Effector CD8-positive, alpha-beta T cell (primary cell): Measurements from ENCODE around the gene FEM1B.

Experiments
- DNase-seq: peaks from one replicate; lab custom pipeline; 2025; lab: John Stamatoyannopoulos, UW

FEM1B gene

DNA sequence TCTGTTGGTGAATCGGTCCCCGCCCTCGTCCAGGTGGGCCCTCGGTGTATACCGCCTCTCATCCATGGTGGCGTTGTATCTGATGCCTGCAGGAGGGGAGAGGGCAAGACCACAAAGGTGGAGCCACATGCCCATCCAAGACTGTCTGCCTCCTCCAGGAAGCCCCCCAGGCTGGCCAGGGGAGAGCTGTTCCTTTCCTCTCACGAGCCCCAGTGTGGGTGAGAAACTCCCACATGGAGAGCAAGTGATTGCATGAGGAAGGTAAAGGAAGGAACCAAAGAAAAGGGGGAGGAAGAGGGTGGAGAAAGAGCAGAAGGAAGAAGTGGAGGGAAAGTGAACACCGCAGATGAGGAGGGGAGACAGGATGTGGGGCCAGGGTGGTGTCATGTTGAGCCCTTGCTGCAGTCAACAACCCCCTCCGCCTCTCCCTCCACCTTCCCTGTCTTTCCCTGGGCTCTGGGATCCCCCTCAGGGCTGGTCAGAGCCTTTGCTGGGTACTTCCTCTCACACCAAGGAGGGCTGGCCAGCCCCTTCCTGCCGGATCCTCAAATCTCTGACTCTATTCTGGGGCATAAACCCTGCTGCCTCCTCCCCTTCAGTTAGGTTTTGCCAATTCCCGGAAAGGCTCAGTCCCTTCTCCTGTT is 49.3 kb downstream of the FEM1B start:
- no peak for DNase-seq

DNA sequence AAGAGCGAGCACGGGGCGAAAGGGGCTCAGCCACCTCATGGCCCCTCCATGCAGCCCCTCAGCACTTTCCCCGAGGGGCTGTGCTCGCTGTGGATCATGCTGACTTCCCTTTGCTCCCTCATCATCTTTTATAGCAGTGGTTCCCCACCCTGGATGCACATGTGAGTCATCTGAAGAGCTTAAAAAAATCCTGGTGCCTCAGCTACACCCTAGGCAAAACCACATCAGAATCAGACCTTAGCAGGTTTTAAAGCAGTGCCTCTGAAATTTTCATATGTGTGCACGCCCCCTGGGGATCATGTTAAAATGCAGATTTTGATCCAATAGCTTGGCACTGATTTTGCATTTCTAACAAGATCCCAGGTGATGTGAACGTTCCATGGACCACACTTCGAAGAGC is 50.9 kb downstream of the FEM1B start:
- no peak for DNase-seq

DNA sequence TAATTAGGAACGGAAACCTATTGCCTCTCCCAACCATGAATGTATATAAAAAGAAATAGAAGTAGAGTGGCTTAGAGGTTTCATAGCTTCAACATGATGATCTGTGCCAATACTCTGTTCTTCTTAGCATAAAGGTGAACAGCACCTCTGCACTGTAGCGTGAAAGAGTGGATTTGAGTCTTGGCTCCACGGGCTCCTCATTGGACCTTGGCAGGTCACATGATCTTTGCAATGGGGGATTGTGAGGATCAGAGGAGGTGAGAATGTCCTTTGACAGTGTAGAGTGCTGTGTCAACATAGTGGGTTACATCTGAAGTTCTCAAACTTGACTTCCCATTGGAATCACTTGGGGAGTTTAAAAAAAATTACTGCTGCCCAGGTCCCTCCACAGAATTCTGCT is 51.4 kb downstream of the FEM1B start:
- DNase-seq: no peak

DNA sequence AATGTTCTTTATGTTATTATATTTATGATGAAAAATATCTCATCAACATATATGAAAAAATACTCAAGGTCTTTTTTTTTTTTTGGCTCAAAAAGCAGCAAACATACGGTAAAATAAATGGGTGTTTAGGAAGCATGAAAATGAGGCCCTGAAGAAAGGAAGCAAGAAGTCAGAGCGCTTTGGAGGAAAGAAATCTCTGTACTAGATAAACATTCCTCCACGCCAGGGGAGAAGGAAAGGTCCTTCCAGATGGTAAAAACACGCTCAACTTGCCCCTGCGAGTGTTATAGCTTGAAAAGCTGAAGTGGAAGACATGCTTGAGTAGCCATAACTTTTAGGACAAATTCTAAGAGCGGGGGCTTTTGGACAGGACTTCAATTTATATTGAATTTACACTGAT is 52.9 kb downstream of the FEM1B start:
- DNase-seq: no peak

DNA sequence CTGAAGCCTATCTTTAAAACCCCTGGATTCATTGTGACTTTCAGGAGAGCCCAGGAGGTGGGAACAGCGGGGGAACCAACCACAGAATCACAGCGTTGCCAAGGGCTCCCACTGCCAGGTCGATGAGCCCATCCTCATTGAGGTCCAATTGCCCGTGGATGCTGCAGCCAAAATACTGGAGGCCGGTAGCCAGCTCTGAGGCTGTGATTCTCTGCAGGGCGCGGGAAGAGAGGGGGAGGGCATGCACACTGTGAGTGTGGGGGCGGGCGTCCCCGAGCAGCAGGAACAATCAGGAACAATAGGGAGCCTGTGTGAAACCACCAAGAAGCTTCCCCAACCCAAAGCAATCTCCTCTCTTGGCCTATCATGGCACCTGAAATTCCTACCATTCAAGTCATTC is 53.4 kb downstream of the FEM1B start:
- DNase-seq: no peak

DNA sequence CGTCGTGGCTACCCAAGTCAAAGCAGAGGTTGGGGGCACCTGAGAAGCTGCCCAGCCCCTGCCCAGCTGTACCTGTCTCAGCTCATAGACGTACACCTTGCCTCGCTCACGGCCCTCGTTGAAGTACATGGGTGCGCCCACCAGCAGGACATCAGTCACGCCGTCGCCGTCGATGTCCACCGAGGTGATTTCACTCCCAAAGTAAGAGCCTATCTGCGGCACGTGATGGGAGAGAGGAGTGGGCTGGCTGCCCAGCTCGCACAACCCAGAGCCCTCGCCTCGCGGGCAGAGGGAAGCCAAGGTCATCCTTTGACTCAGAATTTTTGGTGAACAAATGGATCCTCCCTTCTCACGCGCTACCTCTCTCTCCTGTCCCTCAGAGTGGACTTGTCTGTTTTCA is 54.7 kb downstream of the FEM1B start:
- DNase-seq: no peak

DNA sequence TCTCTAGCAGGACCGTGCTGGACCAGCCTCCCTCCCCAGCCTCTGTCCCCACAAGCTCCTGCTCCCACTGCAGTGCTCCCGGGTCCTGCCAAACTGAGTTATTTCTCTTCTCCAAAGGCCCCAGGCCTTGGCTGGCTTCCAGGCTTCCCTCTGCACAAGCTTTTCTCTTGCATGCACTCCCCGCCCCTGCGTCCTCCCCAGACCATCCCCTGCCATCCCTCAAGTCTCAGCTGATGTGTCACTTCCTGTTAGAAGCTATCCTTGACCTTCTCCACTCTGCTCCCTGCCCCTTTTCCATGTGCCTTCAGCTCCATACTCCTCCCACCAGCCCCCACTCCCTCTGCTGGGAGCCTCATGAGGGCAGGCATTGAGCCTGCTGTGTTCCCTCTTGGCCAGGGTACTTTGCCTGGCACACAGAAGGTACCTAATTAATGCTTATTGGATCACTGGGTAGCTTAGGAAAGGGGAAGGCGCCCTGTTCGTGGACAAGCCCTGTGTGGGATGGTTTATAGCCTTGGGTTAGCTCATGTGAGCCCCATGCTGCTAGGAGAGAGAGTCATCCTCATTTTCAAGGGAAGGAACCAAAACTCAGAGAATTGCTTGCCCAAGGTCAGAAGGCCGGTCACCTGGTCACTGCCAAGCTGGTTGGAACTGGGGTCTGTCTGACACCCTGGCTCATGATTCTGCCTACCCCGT is 56.4 kb downstream of the FEM1B start:
- DNase-seq: no peak

DNA sequence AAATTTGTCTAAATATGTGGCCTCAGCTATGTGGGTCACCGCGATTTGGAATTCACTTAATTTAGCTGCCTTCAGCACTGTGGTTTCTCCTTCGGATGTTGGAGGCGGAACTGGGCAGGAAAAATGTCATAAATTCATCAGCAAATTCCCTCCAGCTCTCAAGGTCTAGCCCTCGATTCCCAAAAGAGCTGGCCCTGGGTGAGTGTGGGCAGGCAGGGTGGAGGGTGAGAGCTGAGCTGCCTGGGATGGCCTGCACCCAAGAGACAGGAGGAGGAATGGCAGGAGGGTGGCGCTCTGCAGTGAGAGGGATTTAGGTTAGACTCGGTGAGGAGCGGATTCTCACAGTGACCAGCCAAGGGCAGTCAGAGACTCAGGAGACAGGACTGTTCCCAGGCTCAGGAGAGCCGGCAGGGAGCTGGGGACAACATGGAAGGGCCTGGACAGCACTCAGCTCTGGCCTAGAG is 57.1 kb downstream of the FEM1B start:
- no peak for DNase-seq

DNA sequence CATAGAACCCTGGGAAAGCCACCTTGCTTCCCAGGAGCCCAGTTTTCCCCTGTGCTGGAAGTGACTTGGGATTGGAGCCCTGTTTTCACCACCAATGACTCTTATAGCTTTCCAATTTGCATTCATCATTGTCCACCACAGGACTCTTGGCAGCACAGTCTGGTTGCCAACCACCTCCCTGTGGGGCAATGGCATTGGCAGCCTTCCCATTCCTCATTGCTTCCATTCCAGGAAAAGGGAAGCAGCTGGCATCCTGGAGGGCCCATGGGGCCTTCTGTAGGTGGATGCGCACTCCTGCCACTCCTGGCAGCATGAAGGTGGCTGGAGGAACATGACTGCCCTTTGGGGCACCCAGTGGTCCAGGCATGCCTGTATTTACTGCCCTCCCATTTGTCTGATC is 57.7 kb downstream of the FEM1B start:
- DNase-seq: no peak

DNA sequence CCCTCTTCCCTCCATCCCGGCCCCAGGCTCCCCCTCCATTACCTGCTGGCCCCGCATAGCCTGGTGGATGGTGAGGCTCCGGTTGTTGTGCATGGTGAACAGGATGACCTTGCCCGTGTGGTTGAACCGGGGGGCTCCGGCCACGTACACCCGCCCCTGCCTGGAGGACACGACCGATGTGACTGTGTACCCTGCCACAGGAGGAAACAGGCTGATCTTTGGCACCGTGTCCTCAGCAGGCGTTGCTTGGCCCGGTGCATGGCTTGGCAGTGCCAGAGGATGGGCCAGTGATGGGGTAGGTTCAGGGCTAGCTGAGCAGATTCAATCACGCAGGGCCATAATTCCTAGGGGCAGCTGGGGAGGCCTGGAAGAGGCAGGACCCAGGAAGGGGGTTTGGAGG is 58.1 kb downstream of the FEM1B start:
- no peak for DNase-seq

DNA sequence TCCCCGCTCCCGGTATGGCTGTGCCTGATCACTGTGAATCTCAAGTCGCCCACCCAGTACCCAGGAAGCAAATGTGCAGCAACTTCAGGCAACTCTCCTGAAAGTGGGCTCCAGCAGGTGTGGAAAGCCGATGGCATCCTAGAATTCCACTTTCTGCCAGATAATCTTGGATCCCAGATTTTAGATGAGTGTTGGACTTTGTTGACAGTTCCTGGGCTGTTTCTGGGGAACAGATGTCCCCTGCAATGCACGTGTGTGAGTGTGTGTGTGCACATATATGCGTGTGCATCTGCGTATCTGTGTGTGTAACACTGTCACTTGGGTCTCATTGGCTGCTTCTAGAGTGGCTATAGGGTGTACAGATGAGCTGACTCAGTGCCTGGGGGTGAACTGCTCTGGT is 59.0 kb downstream of the FEM1B start:
- no peak for DNase-seq

DNA sequence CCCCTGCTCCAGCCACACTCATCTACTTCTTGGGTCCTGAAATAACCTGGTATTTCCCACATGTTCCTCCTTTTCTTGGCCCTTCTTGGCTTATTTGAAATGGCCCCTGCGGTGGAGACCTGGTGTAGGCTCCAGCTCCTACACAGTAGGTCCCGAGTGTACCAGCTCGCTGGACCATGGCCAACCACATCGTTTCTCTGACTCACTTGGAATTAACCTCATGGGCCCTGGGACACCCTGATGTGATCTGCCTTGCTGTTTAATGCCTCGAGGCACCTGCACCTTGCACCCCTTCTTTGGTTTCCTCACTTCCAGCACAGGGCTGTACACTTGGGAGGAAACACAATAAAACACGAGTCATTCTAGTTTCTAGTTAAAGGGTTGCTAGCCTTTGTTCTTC is 60.3 kb downstream of the FEM1B start:
- no peak for DNase-seq

DNA sequence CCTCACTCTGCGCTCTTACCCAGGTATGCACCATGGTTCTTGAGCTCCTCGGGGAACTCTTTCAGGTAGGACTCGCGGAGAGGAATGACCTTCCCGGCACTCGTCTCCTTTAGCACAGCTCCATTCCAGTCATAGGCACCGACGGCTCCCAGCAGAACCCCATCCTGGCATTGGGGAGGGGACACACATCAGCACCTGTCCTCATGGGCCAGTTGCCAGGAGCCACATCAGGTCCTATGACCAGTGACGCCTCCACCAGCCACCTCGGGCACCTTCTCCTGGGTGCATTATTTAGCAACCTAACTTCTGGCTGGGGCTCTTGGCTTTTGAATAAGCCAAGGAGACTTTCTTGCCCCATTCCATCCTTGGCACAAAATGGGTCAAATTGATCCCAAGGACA is 61.9 kb downstream of the FEM1B start:
- DNase-seq: no peak

DNA sequence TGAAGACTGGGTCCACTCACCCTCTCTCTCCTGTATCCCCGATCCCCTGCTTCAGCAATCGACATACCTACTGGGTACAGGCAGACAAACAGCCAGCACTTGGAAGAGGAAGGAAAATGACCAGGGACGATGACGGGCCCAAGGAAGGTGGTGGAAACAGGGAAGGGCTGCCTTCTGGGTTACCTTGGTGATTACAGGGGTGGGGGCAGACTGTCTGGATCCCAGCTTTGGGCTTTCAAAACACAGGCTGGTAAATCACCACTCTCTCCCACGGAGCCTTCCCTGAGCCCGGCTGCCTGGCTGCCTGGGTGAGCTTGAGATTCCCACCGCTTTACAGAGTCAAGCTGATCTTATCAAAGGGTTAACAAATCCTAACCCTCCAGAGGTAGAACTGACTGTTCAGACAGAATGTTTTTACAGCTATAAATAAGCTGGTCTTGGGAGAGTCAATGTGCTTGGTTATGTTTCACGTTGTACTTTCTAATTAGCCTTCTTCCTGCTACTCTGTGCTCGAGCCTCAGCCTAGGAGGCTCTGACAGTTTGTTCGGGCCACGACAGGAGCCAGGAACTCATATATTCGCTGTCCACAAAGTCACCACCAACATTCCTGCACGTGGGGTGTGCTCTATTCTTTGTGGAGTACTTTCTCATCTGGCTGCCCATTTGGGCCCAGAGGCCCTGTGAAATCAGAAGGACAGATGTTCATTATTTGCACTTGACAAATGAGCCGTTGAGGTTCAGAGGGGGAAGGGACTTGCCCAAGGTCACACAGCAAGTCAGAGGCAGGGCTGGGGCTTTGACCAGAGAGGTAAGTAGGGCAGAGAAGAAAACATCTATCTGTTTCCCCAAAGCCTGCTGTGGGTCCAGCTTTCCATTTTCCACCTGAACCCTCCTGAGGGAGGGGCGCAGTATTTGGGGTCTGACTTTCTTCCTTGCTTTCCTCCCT is 63.5 kb downstream of the FEM1B start:
- DNase-seq: no peak

DNA sequence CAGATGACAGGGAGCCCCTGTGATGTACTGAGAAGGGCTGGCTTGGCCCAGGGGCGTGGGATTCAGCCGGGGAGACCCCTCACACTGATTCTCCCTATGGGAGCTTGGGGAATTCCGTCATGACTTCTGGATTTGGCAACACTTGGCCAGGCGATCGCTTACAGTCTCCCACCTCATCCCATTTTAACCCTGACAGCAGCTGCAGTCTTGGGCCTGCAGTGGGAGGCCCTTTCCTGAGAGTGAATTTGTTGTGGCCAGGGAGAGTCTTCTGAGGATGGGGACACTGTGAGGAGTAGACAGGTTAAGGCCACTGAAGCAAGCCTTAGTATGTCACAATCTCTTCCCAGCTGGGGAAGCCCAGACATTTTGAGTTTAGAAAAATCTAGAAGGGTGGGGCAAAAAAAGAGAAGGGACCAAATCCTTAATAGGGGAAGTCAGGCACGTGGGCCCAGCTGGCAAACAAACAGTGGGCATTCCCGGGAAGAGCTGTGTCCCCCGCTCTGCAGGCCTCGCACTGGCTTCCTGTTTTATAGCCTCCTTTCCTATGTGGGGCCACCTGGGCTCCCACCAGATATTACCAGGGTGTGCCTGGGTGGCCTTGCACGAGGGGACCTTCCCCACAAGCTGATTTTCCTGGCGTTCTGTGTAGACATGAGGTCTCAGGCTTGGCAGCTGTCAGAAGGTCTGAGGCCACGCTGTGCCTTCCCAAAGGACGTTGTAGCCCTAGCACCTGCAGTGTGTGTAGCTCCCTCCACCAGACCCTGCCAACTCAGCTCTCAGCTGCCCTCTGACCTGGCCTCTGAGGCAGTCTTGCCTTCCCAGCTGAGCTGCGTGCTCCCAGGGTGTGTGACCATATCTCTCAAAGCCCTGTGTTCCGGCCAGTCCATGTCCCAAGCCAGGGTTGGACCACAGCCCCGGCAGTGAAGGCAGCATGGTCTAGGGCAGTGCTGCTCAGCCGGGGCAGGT is 64.5 kb downstream of the FEM1B start:
- DNase-seq: no peak

DNA sequence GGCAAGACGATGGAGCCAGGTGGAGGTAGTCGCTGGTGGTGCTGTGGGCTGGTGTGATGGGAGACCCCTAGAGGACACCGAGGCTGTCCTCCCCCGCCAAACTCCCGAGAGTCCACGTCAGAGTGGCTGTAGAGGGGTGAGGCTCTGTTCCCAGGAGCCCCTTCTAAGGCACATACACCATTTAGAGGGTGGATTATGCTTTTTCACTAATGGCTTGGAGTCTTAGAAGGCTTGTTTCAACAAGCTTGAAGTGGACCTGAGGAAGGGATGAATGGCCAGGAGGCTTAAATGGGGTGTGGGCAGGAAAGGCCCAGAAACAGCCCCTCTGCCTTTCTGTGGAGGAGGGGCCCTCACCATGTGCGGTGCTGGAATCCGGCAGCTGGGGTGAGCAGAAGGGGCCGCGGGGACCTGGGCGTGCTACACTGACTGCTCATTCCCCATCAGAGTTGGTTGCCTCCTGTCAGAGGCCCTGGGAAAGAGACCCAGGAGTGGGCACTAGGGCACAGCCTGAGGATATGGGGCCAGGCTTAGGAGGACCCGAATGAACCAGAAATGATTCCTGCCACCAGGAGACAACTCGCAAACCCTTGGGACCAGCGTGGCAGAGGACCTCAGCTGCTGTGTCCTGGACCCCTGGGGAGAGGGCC is 66.2 kb downstream of the FEM1B start:
- no peak for DNase-seq

DNA sequence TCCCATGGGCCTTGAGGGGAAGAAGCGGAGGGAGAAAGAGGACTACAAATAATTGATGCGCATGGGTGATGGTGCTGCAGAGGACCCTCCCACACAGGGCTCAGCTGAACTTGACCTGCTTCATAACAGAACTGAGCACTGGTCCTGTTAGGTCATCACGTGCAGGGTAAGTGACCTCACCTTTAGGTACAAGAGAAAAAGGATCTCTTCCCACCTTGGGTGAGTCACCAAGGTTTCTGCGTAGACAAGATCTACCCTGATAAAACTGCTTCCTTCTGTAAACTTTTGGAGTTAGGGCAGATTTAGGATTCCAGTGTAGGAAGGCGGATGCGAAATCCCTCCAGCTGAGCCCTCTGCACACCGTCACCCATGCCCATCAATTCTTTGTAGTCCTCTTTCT is 67.1 kb downstream of the FEM1B start:
- DNase-seq: no peak
